ENCODE results near the gene ANTXR1.

Gene ANTXR1

GRCh38 chr2:69132960-69133590 lies 120.1 kb downstream of the ANTXR1 start:
- no peak for DNase-seq (ENCODE audit: low read depth in 2 of 2)

GRCh38 chr2:69133898-69134297 lies 120.9 kb downstream of the ANTXR1 start:
- DNase-seq (ENCODE audit: low read depth in 2 of 2) = no peak

GRCh38 chr2:69134306-69134945 lies 121.4 kb downstream of the ANTXR1 start:
- no peak for DNase-seq (ENCODE audit: low read depth in 2 of 2)

- DNase-seq (ENCODE audit: low read depth in 2 of 2) = no peak
Observed at GRCh38 chr2:69138247-69138772, 125.3 kb downstream of the ANTXR1 start.

GRCh38 chr2:69138793-69139459 lies 125.9 kb downstream of the ANTXR1 start:
- no peak for DNase-seq (ENCODE audit: low read depth in 2 of 2)

- DNase-seq (ENCODE audit: low read depth in 2 of 2) = no peak
Observed at GRCh38 chr2:69139778-69140670, 127.0 kb downstream of the ANTXR1 start.

DNA sequence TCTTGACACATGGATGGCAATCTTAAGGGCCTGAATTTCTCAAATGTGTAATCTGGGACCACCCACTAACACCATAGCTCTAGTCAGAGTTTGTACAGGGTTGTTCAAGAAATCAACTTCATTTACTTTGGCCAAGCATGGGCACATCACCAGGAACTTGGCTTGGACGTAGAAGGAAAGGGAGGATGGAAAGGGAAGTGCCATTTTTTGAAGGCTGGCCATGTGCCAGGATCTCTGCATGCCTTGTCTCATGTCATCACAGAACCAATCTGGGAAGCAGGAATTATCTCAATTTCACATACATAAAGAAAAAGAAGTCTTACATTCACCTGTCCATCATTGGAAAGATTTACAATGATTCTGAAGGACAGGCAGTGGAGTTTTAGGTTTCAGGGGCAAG lies 128.1 kb downstream of the ANTXR1 start:
- no peak for DNase-seq (ENCODE audit: low read depth in 2 of 2)

- no peak for DNase-seq (ENCODE audit: low read depth in 2 of 2)
Observed at GRCh38 chr2:69143748-69144360, 130.9 kb downstream of the ANTXR1 start.

- no peak for DNase-seq (ENCODE audit: low read depth in 2 of 2)
Observed at GRCh38 chr2:69145204-69145603, 132.2 kb downstream of the ANTXR1 start.

DNA sequence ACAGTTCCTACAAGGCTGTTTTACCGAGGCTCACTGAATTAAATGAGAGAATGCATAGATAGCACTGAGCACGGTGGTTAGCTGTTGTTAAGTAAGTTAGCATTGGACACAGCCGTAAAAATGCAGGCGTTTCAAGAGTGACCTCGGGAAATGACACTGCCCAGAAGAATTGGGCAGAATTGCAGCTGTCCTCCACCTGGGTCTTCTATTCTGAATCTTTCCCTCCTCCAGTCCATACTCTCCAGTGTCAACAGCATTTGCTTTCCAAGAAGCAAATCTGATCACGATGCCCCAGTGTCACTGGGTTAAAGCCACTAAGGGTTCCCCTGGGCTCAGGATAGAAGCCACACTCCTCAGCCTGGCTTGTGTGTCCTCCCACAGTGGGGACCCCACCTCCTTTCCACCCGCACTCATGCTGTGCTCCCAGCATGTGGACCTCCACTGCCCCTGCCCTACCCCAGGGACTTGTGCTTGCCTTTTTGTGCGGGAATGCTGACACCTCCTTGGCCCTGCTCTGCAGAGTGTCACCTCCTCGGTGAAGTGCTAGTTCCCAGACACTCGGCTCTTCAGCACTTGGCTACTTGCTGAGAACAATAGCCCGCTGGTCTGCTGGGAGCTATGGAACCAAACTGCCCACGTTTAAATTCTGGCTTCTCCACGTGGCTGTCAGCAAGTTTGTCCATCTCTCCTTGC lies 135.0 kb downstream of the ANTXR1 start:
- DNase-seq (ENCODE audit: low read depth in 2 of 2) = no peak

DNA sequence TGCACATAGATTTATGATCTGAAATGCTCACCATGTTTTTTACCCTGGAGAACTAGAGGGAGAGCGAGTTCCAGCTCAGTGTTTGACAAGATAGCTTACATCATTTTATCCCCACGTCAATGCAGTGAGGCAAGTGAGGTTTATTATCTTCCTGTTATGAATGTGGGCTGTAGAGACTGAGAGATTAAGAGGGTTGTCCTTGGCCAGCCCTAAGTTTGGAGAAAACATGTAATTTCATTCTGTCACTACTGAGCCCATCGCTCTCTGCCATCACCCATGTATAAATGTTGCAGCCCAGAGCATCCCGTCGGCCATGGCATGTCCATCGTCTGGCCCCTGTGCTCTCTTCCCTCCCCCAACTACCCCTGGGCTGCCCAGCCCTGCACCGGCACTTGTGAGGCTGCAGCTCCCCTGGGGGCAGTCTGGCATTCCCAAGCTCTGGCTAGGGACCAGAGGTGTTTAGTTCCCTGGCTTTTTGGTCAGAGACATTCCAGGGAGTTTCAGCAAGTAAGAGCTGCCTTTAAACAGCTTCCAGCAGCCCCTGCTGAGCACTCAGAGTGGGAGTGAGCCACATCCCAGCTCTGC lies 136.7 kb downstream of the ANTXR1 start:
- DNase-seq (ENCODE audit: low read depth in 2 of 2) = no peak

- no peak for DNase-seq (ENCODE audit: low read depth in 2 of 2)
Observed at GRCh38 chr2:69151931-69152330, 139.0 kb downstream of the ANTXR1 start.

GRCh38 chr2:69152847-69153583 lies 140.0 kb downstream of the ANTXR1 start:
- no peak for DNase-seq (ENCODE audit: low read depth in 2 of 2)

DNA sequence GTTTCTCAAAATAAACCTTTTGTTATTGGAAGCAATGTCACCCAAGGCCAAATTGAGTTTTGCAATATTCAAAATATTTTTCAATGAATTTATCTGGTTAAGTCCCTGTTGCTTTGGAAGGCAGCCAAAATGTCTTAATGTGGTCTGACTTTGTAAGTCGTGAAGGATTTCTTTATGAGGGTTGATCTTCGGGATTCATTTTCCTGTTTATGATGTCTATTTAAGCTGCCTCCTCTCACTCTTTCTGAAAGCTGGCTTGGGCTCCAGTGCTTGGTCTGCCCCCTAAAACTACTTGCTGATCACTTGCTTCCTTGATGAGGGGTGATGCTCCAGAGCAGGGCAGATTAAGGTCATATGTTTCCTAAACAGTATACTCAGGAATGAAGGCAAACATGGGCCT lies 141.1 kb downstream of the ANTXR1 start:
- no peak for DNase-seq (ENCODE audit: low read depth in 2 of 2)

GRCh38 chr2:69156624-69157023 lies 143.6 kb downstream of the ANTXR1 start:
- no peak for DNase-seq (ENCODE audit: low read depth in 2 of 2)

GRCh38 chr2:69157441-69157840 lies 144.5 kb downstream of the ANTXR1 start:
- no peak for DNase-seq (ENCODE audit: low read depth in 2 of 2)

DNA sequence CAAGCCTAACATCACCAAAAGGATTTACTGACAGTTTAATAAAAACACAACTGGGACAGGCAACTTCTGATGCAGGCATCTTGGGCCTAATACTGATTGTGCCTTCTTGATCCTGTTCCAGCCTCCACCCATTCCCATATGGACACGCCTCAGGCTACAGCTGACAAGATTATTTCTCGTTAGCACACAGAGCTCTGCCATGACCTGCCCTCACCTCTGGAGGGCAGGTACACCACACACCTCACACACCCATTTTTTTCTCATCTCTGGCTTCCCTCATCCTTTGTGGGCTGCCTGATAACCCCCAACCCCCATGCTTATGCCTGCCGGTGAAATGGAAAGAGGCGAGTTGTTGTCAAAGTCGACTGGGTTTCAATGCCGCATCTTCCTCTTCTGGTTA lies 147.0 kb downstream of the ANTXR1 start:
- DNase-seq (ENCODE audit: low read depth in 2 of 2) = no peak

DNA sequence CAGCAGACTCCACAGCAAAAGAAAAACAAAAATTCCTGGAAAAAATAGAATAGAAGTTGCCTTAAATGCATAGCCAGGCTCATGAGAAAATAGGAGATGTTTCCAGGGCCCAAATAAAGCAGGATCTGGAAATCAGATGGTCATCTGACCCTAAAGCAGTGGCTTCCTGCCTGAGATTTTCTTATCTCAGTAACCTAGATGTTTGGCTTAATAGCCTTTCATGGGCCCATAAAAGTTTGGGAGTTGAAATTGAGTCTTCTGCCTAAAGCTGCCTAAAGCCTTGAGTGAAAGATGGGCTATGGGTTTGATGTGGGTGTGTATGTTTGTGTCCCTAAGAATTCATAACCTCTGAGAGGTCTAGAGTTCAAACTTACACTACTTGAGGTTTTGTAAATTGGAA lies 149.1 kb downstream of the ANTXR1 start:
- DNase-seq (ENCODE audit: low read depth in 2 of 2) = no peak

DNA sequence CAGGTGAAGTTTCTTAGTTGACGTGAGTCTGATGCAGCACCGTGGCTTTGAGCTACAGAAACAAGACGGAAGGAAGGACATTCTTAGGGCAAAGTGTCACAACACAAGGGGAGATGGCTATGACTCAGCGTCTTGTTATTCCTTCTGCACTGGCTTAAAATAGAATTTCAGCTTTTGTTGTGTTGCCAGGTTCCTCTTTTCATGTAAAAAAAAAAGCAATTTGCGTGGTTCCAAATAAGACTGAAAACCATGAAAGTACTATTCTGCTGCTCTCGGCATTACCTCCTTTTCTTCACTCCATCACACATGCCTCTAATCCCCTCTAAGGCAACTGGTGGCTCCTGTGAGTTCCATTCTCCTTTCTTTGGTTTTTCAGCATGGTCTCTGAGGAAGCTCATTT lies 150.1 kb downstream of the ANTXR1 start:
- DNase-seq (ENCODE audit: low read depth in 2 of 2) = no peak

- DNase-seq (ENCODE audit: low read depth in 2 of 2) = no peak
Observed at GRCh38 chr2:69163556-69163955, 150.6 kb downstream of the ANTXR1 start.
